Astrocyte of the cerebellum (primary cell): ENCODE results near the gene CGREF1.

Experiments used
- DNase-seq: peaks from one replicate; pipeline ENCODE4 v3.0.0-alpha.2; 2011; ENCODE audit warnings: low read depth
- H3K4me3 ChIP-seq: 2 replicates; pipeline ENCODE4 v1.5.1; 2011; ENCODE audit warnings: mild to moderate bottlenecking, low read depth, low read length, moderate library complexity
- in situ Hi-C: cut with HindIII; loops from 2 replicates; pipeline ENCODE4 v1.10.0; 2017; ENCODE audit warnings: low sequenced_read_pairs
- TF ChIP-seq, protein P1 (sequence below): IDR thresholded peaks from 2 replicates; pipeline ENCODE4 v1.5.1; 2012; ENCODE audit warnings: low read length, low read depth, moderate library complexity, mild to moderate bottlenecking; ENCODE audit errors: missing control alignments

The CGREF1 gene

DNA sequence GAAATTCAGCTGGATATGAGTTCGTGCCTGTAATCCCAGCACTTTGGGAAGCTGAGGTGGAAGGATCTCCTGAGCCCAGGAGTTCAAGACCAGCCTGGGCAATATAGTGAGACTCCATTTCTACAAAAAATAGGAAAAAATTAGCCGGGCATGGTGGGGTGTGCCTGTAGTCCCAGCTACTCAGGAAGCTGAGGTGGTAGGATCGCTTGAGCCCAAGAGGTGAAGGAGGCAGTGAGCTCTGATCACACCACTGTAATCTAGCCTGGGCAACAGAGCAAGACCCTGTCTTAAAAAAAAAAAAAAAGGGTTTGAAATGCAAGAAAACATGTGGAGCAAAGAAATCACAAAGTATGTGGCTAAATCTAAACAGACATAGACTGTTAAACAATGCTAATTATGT is 9.8 kb downstream of the CGREF1 start:
- in situ Hi-C loops: no loop called here
- H3K4me3 ChIP-seq: no peak overlapping the region
- TF ChIP-seq, protein P1, sequence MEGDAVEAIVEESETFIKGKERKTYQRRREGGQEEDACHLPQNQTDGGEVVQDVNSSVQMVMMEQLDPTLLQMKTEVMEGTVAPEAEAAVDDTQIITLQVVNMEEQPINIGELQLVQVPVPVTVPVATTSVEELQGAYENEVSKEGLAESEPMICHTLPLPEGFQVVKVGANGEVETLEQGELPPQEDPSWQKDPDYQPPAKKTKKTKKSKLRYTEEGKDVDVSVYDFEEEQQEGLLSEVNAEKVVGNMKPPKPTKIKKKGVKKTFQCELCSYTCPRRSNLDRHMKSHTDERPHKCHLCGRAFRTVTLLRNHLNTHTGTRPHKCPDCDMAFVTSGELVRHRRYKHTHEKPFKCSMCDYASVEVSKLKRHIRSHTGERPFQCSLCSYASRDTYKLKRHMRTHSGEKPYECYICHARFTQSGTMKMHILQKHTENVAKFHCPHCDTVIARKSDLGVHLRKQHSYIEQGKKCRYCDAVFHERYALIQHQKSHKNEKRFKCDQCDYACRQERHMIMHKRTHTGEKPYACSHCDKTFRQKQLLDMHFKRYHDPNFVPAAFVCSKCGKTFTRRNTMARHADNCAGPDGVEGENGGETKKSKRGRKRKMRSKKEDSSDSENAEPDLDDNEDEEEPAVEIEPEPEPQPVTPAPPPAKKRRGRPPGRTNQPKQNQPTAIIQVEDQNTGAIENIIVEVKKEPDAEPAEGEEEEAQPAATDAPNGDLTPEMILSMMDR: no peak
- no peak for DNase-seq

DNA sequence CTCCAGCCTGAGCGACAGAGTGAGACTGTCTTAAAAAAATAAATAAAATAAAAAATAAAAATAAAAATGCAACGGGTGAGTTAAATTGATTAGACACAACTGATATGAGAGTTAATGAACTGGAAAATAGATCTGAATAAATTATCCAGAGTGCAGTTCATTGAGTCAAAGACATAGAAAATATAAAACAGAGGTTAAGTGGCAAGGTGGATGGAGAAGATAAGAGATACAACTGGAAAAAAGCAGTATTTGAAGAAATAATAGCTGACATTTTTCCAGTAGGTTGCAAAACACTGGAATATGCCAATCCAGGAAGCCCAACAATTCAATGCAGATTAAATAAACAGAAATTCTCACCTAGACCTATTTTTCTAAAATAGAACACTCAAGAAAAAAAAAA is 10.7 kb downstream of the CGREF1 start:
- DNase-seq: no peak
- TF ChIP-seq, protein P1: no peak
- no peak overlapping the region for H3K4me3 ChIP-seq
- in situ Hi-C loops: no loop called here

DNA sequence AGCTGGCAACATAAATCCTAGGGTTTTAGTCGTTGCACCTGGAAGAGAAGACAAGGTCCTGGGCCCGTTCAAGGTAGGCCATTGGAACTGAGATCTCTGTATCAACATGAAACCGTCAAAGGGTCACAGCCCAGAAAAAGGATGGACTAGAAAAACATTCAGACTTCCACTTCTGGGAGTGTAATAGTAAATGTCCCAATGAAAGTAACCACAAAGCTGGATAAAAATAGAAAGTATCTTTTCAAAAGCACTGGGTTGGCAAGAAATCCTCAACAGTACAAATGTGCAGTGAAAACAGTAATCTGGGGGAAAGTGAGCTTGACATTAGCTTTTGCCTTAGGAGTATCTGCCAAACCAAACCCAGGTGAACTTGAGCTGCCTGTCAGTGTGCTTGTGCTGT is 12.9 kb downstream of the CGREF1 start:
- DNase-seq: no peak
- TF ChIP-seq, protein P1: no peak
- no peak overlapping the region for H3K4me3 ChIP-seq
- in situ Hi-C loops: no loop called here

DNA sequence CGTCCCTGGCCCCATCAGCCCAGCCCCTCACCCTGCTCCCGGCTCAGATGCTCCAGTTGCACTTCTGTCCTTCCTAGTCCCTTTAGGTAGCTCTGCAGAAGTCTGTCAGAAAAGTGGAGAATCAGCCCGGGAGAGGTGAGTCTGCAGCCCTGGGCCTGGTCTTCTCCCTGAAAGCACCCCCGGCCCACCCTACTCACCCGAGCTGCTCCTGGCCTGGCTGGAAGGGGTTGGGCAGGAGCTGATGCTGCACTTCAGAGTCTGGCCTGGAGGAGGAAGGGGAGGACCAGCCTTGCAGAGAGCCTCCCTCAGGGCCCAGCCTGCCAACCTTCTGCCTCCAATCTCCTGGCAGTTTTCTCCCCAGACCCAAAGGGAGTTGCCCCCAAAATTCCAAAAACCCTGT is 16.6 kb downstream of the CGREF1 start:
- no peak overlapping the region for H3K4me3 ChIP-seq
- TF ChIP-seq, protein P1: no peak
- DNase-seq: no peak
- in situ Hi-C loops: no loop called here

DNA sequence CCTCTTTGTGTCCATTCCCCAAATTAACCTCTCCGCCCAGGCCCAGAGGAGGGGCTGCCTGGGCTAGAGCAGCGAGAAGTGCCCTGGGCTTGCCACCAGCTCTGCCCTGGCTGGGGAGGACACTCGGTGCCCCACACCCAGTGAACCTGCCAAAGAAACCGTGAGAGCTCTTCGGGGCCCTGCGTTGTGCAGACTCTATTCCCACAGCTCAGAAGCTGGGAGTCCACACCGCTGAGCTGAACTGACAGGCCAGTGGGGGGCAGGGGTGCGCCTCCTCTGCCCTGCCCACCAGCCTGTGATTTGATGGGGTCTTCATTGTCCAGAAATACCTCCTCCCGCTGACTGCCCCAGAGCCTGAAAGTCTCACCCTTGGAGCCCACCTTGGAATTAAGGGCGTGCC is 18.9 kb downstream of the CGREF1 start:
- TF ChIP-seq, protein P1: no peak
- DNase-seq: no peak
- no peak overlapping the region for H3K4me3 ChIP-seq
- in situ Hi-C loops: no loop called here

DNA sequence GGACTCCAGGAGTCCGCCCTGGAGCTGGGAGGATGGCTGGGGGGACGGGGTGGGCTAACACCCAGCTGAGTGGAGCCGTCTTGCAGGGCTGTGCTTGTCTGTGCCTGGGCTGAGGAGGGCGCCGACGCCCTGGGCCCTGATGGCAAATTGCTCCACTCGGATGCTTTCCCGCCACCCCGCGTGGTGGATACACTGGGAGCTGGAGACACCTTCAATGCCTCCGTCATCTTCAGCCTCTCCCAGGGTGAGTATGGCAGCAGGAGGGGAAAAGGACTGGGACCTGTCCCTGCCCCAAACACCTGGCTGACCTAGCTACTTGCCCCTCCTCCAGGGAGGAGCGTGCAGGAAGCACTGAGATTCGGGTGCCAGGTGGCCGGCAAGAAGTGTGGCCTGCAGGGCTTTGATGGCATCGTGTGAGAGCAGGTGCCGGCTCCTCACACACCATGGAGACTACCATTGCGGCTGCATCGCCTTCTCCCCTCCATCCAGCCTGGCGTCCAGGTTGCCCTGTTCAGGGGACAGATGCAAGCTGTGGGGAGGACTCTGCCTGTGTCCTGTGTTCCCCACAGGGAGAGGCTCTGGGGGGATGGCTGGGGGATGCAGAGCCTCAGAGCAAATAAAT is 19.5 kb downstream of the CGREF1 start:
- TF ChIP-seq, protein P1: no peak
- H3K4me3 ChIP-seq: no peak overlapping the region
- in situ Hi-C loops: no loop called here
- no peak for DNase-seq

DNA sequence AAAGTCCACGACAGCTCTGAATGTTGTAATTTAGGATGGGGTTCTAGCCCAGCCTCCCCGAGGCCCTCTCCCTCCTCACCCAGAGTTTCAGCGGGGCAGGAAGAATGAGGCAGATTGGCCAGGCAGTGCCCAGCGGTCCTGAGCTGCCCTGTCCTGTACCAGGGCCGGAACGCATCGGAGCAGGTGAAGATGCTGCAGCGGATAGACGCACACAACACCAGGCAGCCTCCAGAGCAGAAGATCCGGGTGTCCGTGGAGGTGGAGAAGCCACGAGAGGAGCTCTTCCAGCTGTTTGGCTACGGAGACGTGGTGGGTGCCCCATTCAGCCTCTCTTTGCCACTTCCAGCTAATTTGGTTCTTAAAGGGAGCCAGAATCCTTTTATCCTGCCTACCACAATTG is 21.6 kb downstream of the CGREF1 start:
- H3K4me3 ChIP-seq: no peak overlapping the region
- in situ Hi-C loops: no loop called here
- DNase-seq: no peak
- TF ChIP-seq, protein P1: no peak
